CD1c-positive myeloid dendritic cell (primary cell): ENCODE data around the gene MKRN1.
"Not testable (repeated sequence)": the region's sequence is repeated elsewhere in the genome, so short reads cannot be mapped to it uniquely, and the experiment has no call there.

Experiments
- DNase-seq: peaks from one replicate; pipeline ENCODE4 v3.0.0-alpha.2; 2016; ENCODE audit errors: extremely low spot score

The MKRN1 gene

GRCh38 chr7:140479062-140479738 is at the start of gene MKRN1:
MKRN1 (minus strand) TSS chr7:140479505; CDS start chr7:140479344, 161 bp downstream.
- peak; percentile 91 for DNase-seq

GRCh38 chr7:140526787-140527664 is 47.7 kb upstream of the MKRN1 start:
- DNase-seq, result no peak

DNA sequence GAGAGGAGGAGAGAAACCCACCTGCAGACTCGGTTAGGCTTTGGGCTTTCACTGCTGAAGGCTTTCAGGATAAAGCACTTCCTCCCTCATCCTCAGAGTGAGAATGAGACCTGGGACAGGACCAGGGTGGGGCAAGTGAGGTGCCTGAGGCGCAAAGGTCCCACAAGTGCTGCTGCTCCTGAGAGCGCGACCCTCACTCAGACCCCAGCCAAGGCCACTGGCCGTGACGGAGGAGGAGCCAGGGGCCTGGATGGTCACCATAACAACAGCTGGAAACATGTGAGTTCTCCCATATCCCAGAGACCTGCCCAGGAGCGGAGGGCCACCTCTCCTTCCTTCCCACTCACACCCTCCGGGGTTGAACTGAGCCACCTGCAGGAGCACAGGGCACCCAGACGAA is 46.9 kb upstream of the MKRN1 start:
- DNase-seq, result no peak

DNA sequence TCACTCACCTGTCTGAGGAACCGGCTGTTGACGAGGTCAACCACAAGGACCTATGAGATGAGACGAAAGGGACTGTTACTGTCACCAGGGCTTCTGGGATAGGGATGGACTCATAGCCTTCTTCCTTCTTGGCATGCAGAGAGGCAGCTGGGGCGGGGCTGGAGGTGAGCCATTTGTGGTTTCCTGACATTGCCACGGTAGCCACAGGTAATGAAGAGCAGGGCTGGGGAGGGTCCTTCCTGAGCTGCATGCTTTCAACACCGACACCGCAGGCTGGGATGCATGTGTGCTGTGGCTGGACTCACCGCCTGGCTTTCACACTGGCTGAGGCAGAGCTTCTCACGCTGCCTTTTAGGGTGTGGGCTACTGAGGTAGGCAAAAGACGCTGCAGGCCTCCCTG is 46.4 kb upstream of the MKRN1 start:
- no peak for DNase-seq

- DNase-seq, result no peak
Observed at GRCh38 chr7:140521421-140521820, 42.1 kb upstream of the MKRN1 start.

- no peak for DNase-seq
Observed at GRCh38 chr7:140519007-140519399, 39.7 kb upstream of the MKRN1 start.

- no peak for DNase-seq
Observed at GRCh38 chr7:140518370-140519006, 39.2 kb upstream of the MKRN1 start.

- peak; percentile 80 for DNase-seq
Observed at GRCh38 chr7:140517546-140518369, 38.5 kb upstream of the MKRN1 start.

- DNase-seq, result no peak
Observed at GRCh38 chr7:140512317-140513000, 33.2 kb upstream of the MKRN1 start.

- DNase-seq, result no peak
Observed at GRCh38 chr7:140509789-140510188, 30.5 kb upstream of the MKRN1 start.

- DNase-seq, result not testable (repeated sequence)
Observed at GRCh38 chr7:140507556-140507955, 28.3 kb upstream of the MKRN1 start.

DNA sequence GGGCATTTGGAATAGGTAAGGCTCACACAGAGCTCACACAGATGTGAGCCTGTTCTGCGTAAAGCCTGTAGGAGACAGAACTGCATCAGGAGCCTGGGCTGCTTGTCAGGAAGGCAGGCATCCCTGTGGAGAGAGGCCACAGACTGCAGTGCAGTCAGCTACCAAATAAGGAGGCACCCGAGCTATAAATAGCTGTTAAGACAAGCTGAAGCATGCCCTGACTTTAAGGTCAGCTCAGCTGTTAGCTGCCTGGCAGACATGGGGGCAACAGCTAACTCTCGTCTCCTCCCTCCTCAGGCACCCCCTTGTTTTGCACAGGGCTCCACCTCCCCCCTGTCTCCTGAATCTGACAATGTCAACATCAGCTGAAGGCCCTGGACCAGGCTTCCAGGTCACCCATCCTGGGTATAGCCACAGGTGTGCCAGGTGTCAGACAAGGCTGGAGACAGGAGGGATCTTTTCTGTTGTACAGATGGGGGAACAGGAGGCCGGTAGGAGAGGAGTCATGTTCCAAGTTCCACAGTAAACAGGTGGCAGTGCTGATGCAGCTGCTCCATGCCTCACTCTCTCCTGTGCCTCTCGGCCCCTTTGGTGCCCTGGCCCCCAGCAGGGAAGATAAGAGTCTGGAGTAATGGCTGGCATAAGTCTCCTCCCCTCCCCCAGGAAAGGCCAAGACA is 27.6 kb upstream of the MKRN1 start:
- no peak for DNase-seq

DNA sequence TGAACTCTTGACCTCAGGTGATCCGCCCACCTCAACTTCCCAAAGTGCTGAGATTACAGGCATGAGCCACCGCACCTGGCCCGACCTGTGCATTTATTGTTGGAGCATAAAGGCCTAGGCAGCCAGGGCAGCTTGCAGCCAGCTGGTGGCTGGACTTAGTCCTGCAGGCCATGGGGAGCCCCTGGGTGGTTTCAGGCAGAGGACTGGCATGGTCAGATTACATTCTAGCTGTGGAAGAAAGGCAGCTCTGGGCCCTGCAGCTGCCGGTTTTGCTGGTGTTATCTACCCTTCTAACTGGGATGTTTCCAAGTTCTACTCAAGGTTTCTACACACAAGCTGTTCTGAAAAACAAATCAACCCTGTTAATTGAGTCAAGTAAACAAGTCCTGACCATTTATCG is 22.7 kb upstream of the MKRN1 start:
- no peak for DNase-seq

- DNase-seq, result not testable (repeated sequence)
Observed at GRCh38 chr7:140497807-140498206, 18.5 kb upstream of the MKRN1 start.

GRCh38 chr7:140497241-140497769 is 18.0 kb upstream of the MKRN1 start:
- DNase-seq, result no peak

DNA sequence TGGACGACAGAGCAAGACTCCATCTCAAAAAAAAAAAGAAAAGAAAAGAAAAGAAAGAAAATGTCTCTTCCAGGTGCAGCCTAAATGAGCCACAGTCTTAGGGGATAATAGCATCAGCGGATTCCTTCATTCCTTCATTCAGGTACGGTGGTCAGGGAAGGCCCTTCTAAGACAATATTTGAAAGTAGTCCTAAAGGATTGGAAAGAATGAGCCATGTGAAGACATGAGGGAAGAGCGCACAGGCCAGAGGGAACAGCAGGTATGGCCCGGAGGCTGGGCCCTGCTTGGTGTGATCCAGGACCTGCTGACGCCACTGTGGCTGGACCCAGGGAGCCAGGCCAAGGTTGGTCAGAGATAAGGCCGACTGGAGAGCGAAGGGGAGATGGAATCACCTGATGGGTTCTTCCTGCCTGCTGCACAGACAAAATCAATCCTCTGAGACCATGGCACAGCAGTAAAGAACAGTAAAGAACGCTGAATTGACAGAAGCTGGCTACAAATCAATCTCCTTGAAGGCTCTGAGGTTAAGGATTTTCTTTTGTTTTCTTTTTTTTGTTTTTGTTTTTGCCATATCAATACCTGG is 16.3 kb upstream of the MKRN1 start:
- no peak for DNase-seq

DNA sequence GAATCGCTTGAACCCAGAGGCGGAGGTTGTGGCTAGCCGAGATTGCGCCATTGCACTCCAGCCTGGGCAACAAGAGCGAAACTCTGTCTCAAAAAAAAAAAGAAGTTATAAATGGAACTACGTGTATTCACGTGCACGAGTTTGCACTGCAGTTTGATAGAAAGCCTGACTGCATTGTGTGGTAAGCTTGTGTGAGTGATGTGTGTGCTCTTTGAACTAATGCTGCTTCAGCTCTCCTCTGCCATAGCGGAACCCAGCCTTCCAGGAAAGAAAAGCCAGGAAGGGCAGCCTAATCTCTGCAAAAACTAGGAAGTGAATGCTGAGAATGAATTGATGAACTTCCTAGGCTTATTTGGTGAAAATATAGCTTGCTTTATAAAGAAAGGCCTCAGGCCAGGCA is 15.6 kb upstream of the MKRN1 start:
- DNase-seq, result peak; percentile 72

- peak; percentile 23 for DNase-seq
Observed at GRCh38 chr7:140489026-140489359, 9.7 kb upstream of the MKRN1 start.

DNA sequence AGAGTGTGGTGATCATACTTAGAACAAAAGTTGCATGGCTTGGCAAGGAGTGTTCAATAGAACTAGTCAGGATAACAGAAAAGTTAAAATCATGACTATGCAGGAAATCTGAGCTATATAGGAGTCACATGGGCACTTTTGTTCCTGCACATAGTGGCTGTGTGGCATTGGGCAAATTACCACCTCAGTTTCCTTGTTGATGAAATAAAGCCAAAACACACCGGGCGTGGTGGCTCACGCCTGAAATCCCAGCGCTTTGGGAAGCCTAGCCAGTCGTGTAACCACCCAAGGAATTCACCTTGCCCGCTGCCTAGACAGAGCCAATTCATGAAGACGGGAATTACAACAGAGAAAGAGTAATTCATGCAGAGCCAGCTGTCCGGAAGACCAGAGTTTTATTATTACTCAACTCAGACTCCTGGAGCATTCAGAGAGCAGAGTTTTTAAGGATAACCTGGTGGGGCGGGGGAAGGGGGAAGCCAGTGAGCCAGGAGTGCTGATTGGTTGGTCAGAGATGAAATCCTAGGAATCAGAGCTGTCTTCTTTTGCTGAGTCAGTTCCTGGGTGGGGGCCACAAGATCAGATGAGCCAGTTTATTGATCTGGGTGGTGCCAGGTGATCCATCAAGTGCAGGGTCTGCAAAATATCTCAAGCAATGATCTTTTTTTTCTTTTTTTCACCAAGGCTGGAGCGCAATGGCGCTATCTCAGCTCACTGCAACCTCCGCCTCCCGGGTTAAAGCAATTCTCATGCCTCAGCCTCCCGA is 6.4 kb upstream of the MKRN1 start:
- DNase-seq, result no peak
